HepG2 (cell line): ENCODE results near the gene PCSK6. TPM values are rescaled to one million over a fixed set of nuclear protein-coding genes. Genes with fewer than 3 reads are reported as not detected.

Experiments
- ATAC-seq: fragments of 200-7000 bp; cut with Tn5 transposase; 3 replicates; pipeline ENCODE4 v1.9.1; 2020; ENCODE audit warnings: mild to moderate bottlenecking, moderate library complexity
- BruUV-seq: library from RNA; stranded (reverse); fragments of 400-500 nt; replicated peaks from 2 replicates; lab custom pipeline; 2021; lab: Mats Ljungman, UMichigan
- CTCF ChIA-PET: fragments of 300-600 bp; formaldehyde crosslinking; extraction: SDS; loops from one replicate; lab custom pipeline; 2021; ENCODE audit warnings: low total read pairs, inconsistent platforms, low intra/inter-chr PET ratio; lab: Yijun Ruan, JAX
- POLR2A ChIA-PET: fragments of 350-600 bp; sonication (Branson Sonifier 250); formaldehyde crosslinking; loops from one replicate; lab custom pipeline; 2020; ENCODE audit warnings: antibody characterized with exemption, inconsistent platforms; lab: Yijun Ruan, JAX
- DNase-seq: peaks from one replicate; pipeline ENCODE4 v3.0.0-alpha.2; 2015; ENCODE audit warnings: low spot score
- FAIRE-seq: peaks from 3 replicates; lab custom pipeline; 2011; peaks lifted over from hg19 to GRCh38; lab: Jason Lieb, UNC
- H2AFZ ChIP-seq: one replicate; pipeline ENCODE4 v1.6.1; 2011; ENCODE audit warnings: low read length, inconsistent platforms
- H3K27ac ChIP-seq: fragments of 300-600 bp; 3 replicates; pipeline ENCODE4 v1.8.0; 2011; ENCODE audit warnings: mixed run types, mild to moderate bottlenecking, mixed read lengths, low read length, inconsistent platforms; ENCODE audit not compliant: insufficient read depth; ENCODE audit errors: extremely low read length
- H3K27me3 ChIP-seq, 2 experiments: fragments of 200-600 bp in 1 of 2; 2 replicates in 1 of 2; 3 replicates in 1 of 2; pipeline versions ENCODE4 v1.6.0 to v1.8.0; 2011; ENCODE audit warnings: low read length in 2 of 2, mild to moderate bottlenecking in 2 of 2, moderate library complexity in 2 of 2, inconsistent platforms in 1 of 2; ENCODE audit not compliant: insufficient read depth in 2 of 2, control insufficient read depth in 1 of 2
- H3K36me3 ChIP-seq, 2 experiments: fragments of 200-600 bp in 1 of 2; replicated peaks in 1 of 2; 2 replicates in 1 of 2; 3 replicates in 1 of 2; pipeline versions ENCODE4 v1.5.1 to v1.8.0; 2011; ENCODE audit warnings: low read length in 2 of 2, inconsistent platforms in 1 of 2; ENCODE audit not compliant: insufficient read depth in 2 of 2, control insufficient read depth in 1 of 2
- H3K4me1 ChIP-seq: 2 replicates; pipeline ENCODE4 v1.5.1; 2012; ENCODE audit warnings: low read length, inconsistent platforms; ENCODE audit not compliant: insufficient read depth
- H3K4me2 ChIP-seq: 2 replicates; pipeline ENCODE4 v1.6.0; 2011; ENCODE audit warnings: low read depth, low read length, inconsistent platforms
- H3K4me3 ChIP-seq, 3 experiments: fragments of 200-600 bp in 1 of 3; sonication (generic), shearing (Covaris generic) in 1 of 3; replicated peaks in 1 of 3; 2 replicates each; pipeline ENCODE4 v1.5.1; 2011 to 2016; ENCODE audit warnings: low read length in 3 of 3, inconsistent platforms in 2 of 3, low read depth in 2 of 3, mild to moderate bottlenecking in 2 of 3, control low read depth in 1 of 3, mixed read lengths in 1 of 3; ENCODE audit not compliant: insufficient read depth in 1 of 3
- H3K79me2 ChIP-seq: one replicate; pipeline ENCODE4 v1.6.1; 2011; ENCODE audit warnings: low read length, inconsistent platforms; ENCODE audit not compliant: insufficient read depth
- H3K9ac ChIP-seq: 2 replicates; pipeline ENCODE4 v1.6.0; 2011; ENCODE audit warnings: mild to moderate bottlenecking, low read depth, low read length, inconsistent platforms; ENCODE audit not compliant: insufficient read depth
- H3K9me3 ChIP-seq: 2 replicates; pipeline ENCODE4 v1.5.1; 2012; ENCODE audit warnings: mild to moderate bottlenecking, low read length
- H4K20me1 ChIP-seq: 2 replicates; pipeline ENCODE4 v1.6.0; 2011; ENCODE audit warnings: inconsistent platforms, mild to moderate bottlenecking, low read length, moderate library complexity; ENCODE audit not compliant: insufficient read depth
- IKZF1 ChIP-seq: fragments of 450-650 bp; IDR thresholded peaks from 2 replicates; pipeline ENCODE4 v1.7.1; 2016
- RBM39 ChIP-seq: fragments of 200-400 bp; formaldehyde crosslinking; IDR thresholded peaks from one replicate; pipeline ENCODE4 v1.6.1; 2018; ENCODE audit warnings: antibody characterized with exemption, mild to moderate bottlenecking, low read depth, low read length; ENCODE audit not compliant: poor library complexity, severe bottlenecking
- TGIF2 ChIP-seq: IDR thresholded peaks from 2 replicates; pipeline ENCODE4 v1.6.1; 2016; ENCODE audit warnings: control low read depth, missing compliant biosample characterization
- WGBS: methylation state at CpG from one replicate; pipeline ENCODE4 v1.1.6; 2017; ENCODE audit warnings: low lambda C conversion rate; 5-methylcytosine and 5-hydroxymethylcytosine counted together
- in situ Hi-C: cut with HindIII; loops from 2 replicates; pipeline ENCODE4 v1.10.0; 2017; ENCODE audit warnings: low pct_unique_long_range_greater_than_20kb; ENCODE audit not compliant: extremely low pct_ligation_motif_present
- intact Hi-C: fragments of 100-400 bp; cut with micrococcal nuclease; formaldehyde crosslinking; loops from one replicate; pipeline ENCODE4 v1.10.0; 2022; ENCODE audit not compliant: unreplicated experiment
- polyA plus RNA-seq, 8 experiments: library from polyadenylated mRNA; depleted of rRNA in 3 of 8; stranded (reverse) in 7 of 8; unstranded in 1 of 8; fragments of >200 nt; fragmentation: Illumina TruSeq in 4 of 8; extraction: Trizol in 4 of 8; gene quantifications; 2 replicates each; pipeline versions ENCODE4 v1.2.1 to v1.2.3, GENCODE V29; 2011 to 2016; ENCODE audit warnings: low read depth in 4 of 8, missing spikeins in 1 of 8, mixed read lengths in 1 of 8; ENCODE audit not compliant: insufficient read depth in 1 of 8
- total RNA-seq, 5 experiments: library from RNA; depleted of rRNA; stranded (reverse); fragments of >200 nt; fragmentation: Illumina TruSeq; extraction: Trizol; gene quantifications; 2 replicates each; pipeline ENCODE4 v1.2.3, GENCODE V29; 2016; ENCODE audit warnings: low read depth in 1 of 5

Gene PCSK6
- total and polyA plus RNA-seq, 2 of the 13 experiments (the other 11 are each of a cell fraction or from before 2014, with no cell fraction given), result 56.5 to 155 TPM

- POLR2A ChIA-PET, result interaction anchor here (1.5 kb wide), 1 partner anchor 10 kb away, joined by 5 read pairs; no protein-coding TSS in a partner anchor
- Histone ChIP-seq H3K27ac (no peak overlapping the region), H3K79me2 (peaks cover 4% of the 10 kb centered on the region), H2AFZ (no peak overlapping the region), H3K4me3 (no peak overlapping the region), H3K4me1 (peaks cover 18% of the 10 kb centered on the region), H4K20me1 (no peaks in the 10 kb centered on the region), H3K9ac (no peak overlapping the region), H3K4me2 (no peak overlapping the region), H3K36me3 (peaks cover 35 to 89% of the 10 kb centered on the region in 2 experiments), H3K9me3 (no peaks in the 10 kb centered on the region), H3K27me3 (no peaks in the 10 kb centered on the region)
- in situ Hi-C loops, result no loop called here
- intact Hi-C loops, result no loop called here
- ATAC-seq, result no peak
- no peak for FAIRE-seq
- BruUV-seq, result no TSS peak
- WGBS, result 91% methylated on average over 8 of the region's 8 CpGs
- no peak for DNase-seq
- TF ChIP-seq RBM39, result no peak
- CTCF ChIA-PET, result no interaction called here
Measured at GRCh38 chr15:101429191-101429590, 60.3 kb downstream of the PCSK6 start.

GRCh38 chr15:101428758-101429157 is 60.7 kb downstream of the PCSK6 start:
- Histone ChIP-seq H3K4me2 (no peak overlapping the region), H3K27me3 (no peaks in the 10 kb centered on the region), H3K27ac (no peak overlapping the region), H2AFZ (no peak overlapping the region), H3K36me3 (peaks cover 35 to 88% of the 10 kb centered on the region in 2 experiments), H3K79me2 (peaks cover 4% of the 10 kb centered on the region), H4K20me1 (no peaks in the 10 kb centered on the region), H3K9me3 (no peaks in the 10 kb centered on the region), H3K4me3 (no peak overlapping the region), H3K9ac (no peak overlapping the region), H3K4me1 (peaks cover 13% of the 10 kb centered on the region)
- no peak for TF ChIP-seq TGIF2 (CRISPR knock-in tag)
- TF ChIP-seq IKZF1, result no peak
- FAIRE-seq (no peak), DNase-seq (no peak), ATAC-seq (no peak)
- ChIA-PET CTCF (no interaction called here), POLR2A (interaction anchor here (1.5 kb wide), 1 partner anchor 11 kb away, joined by 5 read pairs; no protein-coding TSS in a partner anchor)
- in situ Hi-C loops, result no loop called here
- BruUV-seq, result no TSS peak
- intact Hi-C loops, result no loop called here
- WGBS, result 94% methylated on average over 5 of the region's 12 CpGs
